ENCODE measurements around the gene ADGB.

DNA sequence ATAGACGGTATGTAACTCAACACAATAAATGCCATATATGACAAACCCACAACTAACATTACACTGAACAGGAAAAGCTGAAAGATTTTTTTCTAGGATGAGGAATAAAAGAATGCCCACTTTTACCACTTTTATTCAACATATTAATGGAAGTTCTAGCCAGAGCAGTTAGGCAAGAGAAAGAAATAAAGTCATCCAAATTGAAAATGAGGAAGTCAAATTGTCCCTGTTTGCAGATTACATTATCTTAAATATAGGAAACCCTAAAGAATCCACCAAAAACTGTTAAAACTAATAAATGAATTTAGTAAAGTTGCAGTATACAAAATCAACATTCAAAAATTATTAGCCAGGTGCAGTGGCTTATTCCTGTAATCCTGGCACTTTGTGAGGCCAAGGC is 24.6 kb upstream of the ADGB start:
- TF ChIP-seq, protein P1, sequence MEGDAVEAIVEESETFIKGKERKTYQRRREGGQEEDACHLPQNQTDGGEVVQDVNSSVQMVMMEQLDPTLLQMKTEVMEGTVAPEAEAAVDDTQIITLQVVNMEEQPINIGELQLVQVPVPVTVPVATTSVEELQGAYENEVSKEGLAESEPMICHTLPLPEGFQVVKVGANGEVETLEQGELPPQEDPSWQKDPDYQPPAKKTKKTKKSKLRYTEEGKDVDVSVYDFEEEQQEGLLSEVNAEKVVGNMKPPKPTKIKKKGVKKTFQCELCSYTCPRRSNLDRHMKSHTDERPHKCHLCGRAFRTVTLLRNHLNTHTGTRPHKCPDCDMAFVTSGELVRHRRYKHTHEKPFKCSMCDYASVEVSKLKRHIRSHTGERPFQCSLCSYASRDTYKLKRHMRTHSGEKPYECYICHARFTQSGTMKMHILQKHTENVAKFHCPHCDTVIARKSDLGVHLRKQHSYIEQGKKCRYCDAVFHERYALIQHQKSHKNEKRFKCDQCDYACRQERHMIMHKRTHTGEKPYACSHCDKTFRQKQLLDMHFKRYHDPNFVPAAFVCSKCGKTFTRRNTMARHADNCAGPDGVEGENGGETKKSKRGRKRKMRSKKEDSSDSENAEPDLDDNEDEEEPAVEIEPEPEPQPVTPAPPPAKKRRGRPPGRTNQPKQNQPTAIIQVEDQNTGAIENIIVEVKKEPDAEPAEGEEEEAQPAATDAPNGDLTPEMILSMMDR (optimal IDR thresholded peaks at IDR 0.05 in 1 of 3, IDR thresholded peaks at IDR 0.05 in 1 of 3, conservative IDR thresholded peaks at IDR 0.05 in 1 of 3; ENCODE audit: extremely low read depth in 1 of 3, insufficient read depth in 2 of 3, low read length in 3 of 3), result no peak
- no peak for TF ChIP-seq EZH2 (IDR thresholded peaks at IDR 0.05; ENCODE audit: low read length)

All from keratinocyte (primary cell).